Hippocampal formation (tissue), 2 donors: ENCODE data around the gene IQGAP2.

Experiments
- DNase-seq, 2 donors: peaks; one replicate each; lab custom pipeline; 2025; lab: John Stamatoyannopoulos, UW

IQGAP2 gene

GRCh38 chr5:76383126-76383832, 19.8 kb upstream of the IQGAP2 start:
- no peak for DNase-seq

GRCh38 chr5:76384189-76384588, 18.9 kb upstream of the IQGAP2 start:
- no peak for DNase-seq

GRCh38 chr5:76384705-76385104, 18.4 kb upstream of the IQGAP2 start:
- DNase-seq, result no peak

GRCh38 chr5:76385540-76385939, 17.5 kb upstream of the IQGAP2 start:
- DNase-seq, result no peak

GRCh38 chr5:76386360-76386759, 16.7 kb upstream of the IQGAP2 start:
- DNase-seq, result no peak

GRCh38 chr5:76388236-76388635, 14.8 kb upstream of the IQGAP2 start:
- DNase-seq, result no peak

GRCh38 chr5:76388791-76389512, 14.1 kb upstream of the IQGAP2 start:
- no peak for DNase-seq

- no peak for DNase-seq
These were observed 13.5 kb upstream of the IQGAP2 start for GRCh38 chr5:76389513-76390154.

- no peak for DNase-seq
These were observed 12.1 kb upstream of the IQGAP2 start for GRCh38 chr5:76391014-76391413.

- DNase-seq, result no peak
These were observed 9.9 kb upstream of the IQGAP2 start for GRCh38 chr5:76393035-76393680.

- DNase-seq, result no peak
These were observed 5.9 kb upstream of the IQGAP2 start for GRCh38 chr5:76397200-76397599.

- DNase-seq, result no peak
These were observed 3.8 kb upstream of the IQGAP2 start for GRCh38 chr5:76399268-76399667.

- no peak for DNase-seq
These were observed 2.6 kb upstream of the IQGAP2 start for GRCh38 chr5:76400466-76400865.

- no peak for DNase-seq
These were observed 1.3 kb upstream of the IQGAP2 start for GRCh38 chr5:76401801-76402250.

GRCh38 chr5:76402251-76402885, 717 bp upstream of the IQGAP2 start:
- DNase-seq, result no peak

- no peak for DNase-seq
These were observed 709 bp downstream of the IQGAP2 start for GRCh38 chr5:76403766-76404222.

- DNase-seq, result no peak
These were observed 1.4 kb downstream of the IQGAP2 start for GRCh38 chr5:76404223-76405211.

- no peak for DNase-seq
These were observed 2.9 kb downstream of the IQGAP2 start for GRCh38 chr5:76406014-76406413.

- DNase-seq, result no peak
These were observed 3.6 kb downstream of the IQGAP2 start for GRCh38 chr5:76406673-76407072.

- DNase-seq, result no peak
These were observed 5.1 kb downstream of the IQGAP2 start for GRCh38 chr5:76408104-76408654.
